ENCODE measurements around the gene HSD17B1.

- TF ChIP-seq CTCF (IDR thresholded peaks at IDR 0.05) (no peak), MAX (CRISPR knock-in tag; IDR thresholded peaks at IDR 0.05) (no peak), E2F5 (CRISPR knock-in tag; IDR thresholded peaks at IDR 0.05) (no peak)
Measured at GRCh38 chr17:42537826-42538451, 14.8 kb upstream of the HSD17B1 start.
